ENCODE measurements around the gene MYL2. TPM values are rescaled to one million over a fixed set of nuclear protein-coding genes. Genes with fewer than 3 reads are reported as not detected.

MYL2 gene
- total RNA-seq, 1 donor from 2014 or later = not detected

DNA sequence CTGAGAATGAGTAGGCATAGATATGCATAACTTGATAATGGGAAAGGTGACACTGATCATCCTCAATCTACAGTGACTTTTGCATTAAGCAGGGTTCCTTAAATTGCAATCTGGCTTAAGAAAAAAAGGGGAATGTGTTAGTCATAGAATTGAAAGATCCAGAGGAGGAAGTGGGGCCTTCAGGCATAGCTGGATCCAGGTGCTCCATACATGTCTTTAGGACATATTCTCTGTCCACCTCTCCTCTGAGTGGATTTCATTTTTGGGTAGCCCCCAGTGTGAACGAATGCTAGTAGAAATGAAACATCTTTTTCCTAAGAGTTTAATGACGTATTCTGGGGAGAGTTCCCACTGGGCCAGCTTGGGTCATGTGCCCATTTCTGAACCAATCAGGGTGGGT lies 46.0 kb downstream of the MYL2 start:
- TF ChIP-seq, protein P1, sequence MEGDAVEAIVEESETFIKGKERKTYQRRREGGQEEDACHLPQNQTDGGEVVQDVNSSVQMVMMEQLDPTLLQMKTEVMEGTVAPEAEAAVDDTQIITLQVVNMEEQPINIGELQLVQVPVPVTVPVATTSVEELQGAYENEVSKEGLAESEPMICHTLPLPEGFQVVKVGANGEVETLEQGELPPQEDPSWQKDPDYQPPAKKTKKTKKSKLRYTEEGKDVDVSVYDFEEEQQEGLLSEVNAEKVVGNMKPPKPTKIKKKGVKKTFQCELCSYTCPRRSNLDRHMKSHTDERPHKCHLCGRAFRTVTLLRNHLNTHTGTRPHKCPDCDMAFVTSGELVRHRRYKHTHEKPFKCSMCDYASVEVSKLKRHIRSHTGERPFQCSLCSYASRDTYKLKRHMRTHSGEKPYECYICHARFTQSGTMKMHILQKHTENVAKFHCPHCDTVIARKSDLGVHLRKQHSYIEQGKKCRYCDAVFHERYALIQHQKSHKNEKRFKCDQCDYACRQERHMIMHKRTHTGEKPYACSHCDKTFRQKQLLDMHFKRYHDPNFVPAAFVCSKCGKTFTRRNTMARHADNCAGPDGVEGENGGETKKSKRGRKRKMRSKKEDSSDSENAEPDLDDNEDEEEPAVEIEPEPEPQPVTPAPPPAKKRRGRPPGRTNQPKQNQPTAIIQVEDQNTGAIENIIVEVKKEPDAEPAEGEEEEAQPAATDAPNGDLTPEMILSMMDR (IDR thresholded peaks at IDR 0.05; ENCODE audit: unreplicated experiment) = no peak
- peaks cover 8% of the 10 kb centered on the region for H3K9me3 Mint-ChIP-seq
- no peak overlapping the region for H3K27ac Mint-ChIP-seq
- no peaks in the 10 kb centered on the region for H3K36me3 Mint-ChIP-seq
- no peaks in the 10 kb centered on the region for H3K4me1 Mint-ChIP-seq
- peaks cover 14% of the 10 kb centered on the region for H3K27me3 Mint-ChIP-seq (ENCODE audit: low read depth)
- DNase-seq (ENCODE audit: low spot score in 2 of 2, unreplicated experiment in 2 of 2) = no peak
- H3K4me3 Mint-ChIP-seq = no peak overlapping the region

- no peaks in the 10 kb centered on the region for H3K36me3 Mint-ChIP-seq
- TF ChIP-seq, protein P1 (IDR thresholded peaks at IDR 0.05; ENCODE audit: unreplicated experiment) = no peak
- no peak overlapping the region for H3K27ac Mint-ChIP-seq
- no peaks in the 10 kb centered on the region for H3K4me1 Mint-ChIP-seq
- no peak overlapping the region for H3K4me3 Mint-ChIP-seq
- no peak for DNase-seq (ENCODE audit: low spot score in 2 of 2, unreplicated experiment in 2 of 2)
- peaks cover 14% of the 10 kb centered on the region for H3K27me3 Mint-ChIP-seq (ENCODE audit: low read depth)
- H3K9me3 Mint-ChIP-seq = peaks cover 14% of the 10 kb centered on the region
Measured at GRCh38 chr12:110872100-110872499, 48.3 kb downstream of the MYL2 start.

- H3K27ac Mint-ChIP-seq = no peak overlapping the region
- no peaks in the 10 kb centered on the region for H3K4me1 Mint-ChIP-seq
- TF ChIP-seq, protein P1 (IDR thresholded peaks at IDR 0.05; ENCODE audit: unreplicated experiment) = no peak
- H3K27me3 Mint-ChIP-seq (ENCODE audit: low read depth) = peaks cover 10% of the 10 kb centered on the region
- H3K9me3 Mint-ChIP-seq = peaks cover 18% of the 10 kb centered on the region
- H3K36me3 Mint-ChIP-seq = no peaks in the 10 kb centered on the region
- H3K4me3 Mint-ChIP-seq = no peak overlapping the region
- no peak for DNase-seq (ENCODE audit: low spot score in 2 of 2, unreplicated experiment in 2 of 2)
Measured at GRCh38 chr12:110869803-110870202, 50.6 kb downstream of the MYL2 start.

DNA sequence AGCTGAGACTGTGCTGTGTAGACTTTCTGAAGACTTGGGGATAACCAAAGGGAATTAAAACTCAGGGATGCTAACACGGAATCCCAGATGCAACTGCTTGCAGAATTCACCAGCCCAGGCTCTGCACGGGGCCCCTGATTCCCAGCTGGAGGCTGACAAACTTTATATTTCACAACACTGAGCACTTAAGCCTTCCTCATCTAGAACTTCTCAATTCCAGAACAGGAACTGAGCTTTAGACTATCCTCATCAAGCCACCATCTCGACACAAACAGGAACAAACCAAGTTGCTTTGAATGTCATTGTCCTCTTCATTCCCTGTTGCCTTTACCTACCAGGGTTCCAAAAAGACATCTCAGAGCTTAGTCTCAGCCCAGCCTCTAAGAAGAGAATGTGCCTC lies 51.4 kb downstream of the MYL2 start:
- H3K36me3 Mint-ChIP-seq = no peaks in the 10 kb centered on the region
- H3K27ac Mint-ChIP-seq = no peak overlapping the region
- no peak for DNase-seq (ENCODE audit: low spot score in 2 of 2, unreplicated experiment in 2 of 2)
- no peak overlapping the region for H3K4me3 Mint-ChIP-seq
- H3K27me3 Mint-ChIP-seq (ENCODE audit: low read depth) = peaks cover 8% of the 10 kb centered on the region
- TF ChIP-seq, protein P1 (IDR thresholded peaks at IDR 0.05; ENCODE audit: unreplicated experiment) = no peak
- H3K9me3 Mint-ChIP-seq = peaks cover 18% of the 10 kb centered on the region
- no peaks in the 10 kb centered on the region for H3K4me1 Mint-ChIP-seq

DNA sequence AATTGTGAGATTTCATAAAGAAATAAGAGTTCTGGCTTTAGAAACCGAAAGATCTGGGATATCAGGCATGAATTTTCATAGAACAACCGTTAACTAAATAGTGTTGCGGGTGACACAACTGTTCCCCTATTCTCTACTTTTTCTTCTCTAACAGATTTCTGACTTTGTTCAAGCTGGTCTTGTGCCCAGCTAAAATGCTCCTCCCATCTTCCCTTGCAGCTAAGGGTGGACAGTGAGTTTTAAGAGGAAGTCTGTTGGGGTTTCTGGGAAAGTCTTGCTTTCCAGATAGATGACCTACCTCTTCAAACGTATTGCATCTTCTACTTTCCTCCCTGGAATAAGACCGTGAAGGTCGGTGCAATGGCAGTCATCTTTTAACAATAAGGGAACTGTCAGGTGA lies 54.9 kb downstream of the MYL2 start:
- DNase-seq (ENCODE audit: low spot score in 2 of 2, unreplicated experiment in 2 of 2) = no peak
- Mint-ChIP-seq H3K36me3 (no peaks in the 10 kb centered on the region), H3K27me3 (ENCODE audit: low read depth) (no peaks in the 10 kb centered on the region), H3K4me3 (no peak overlapping the region), H3K4me1 (peaks cover 2% of the 10 kb centered on the region), H3K9me3 (peaks cover 13% of the 10 kb centered on the region), H3K27ac (no peak overlapping the region)
- TF ChIP-seq, protein P1 (IDR thresholded peaks at IDR 0.05; ENCODE audit: unreplicated experiment) = no peak

DNA sequence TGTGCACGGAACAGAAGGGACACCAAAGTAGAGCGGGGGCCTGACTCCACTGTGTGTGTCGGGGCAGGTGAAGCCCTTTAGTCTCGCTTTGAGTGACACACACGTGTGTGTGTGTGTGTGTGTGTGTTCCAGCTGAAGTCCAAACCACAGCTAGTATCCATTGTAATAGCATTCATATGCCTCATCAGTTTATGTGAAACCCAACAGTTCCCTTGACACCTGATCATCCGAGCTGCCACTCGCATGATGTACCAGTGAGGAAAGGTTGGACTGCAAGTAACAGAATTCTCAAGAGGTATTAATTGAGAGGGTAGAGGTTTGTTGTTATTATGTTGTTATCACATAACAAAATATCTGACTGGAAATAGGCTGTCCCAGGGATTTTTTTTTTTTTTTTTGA lies 57.2 kb downstream of the MYL2 start:
- no peak for DNase-seq (ENCODE audit: low spot score in 2 of 2, unreplicated experiment in 2 of 2)
- TF ChIP-seq, protein P1 (IDR thresholded peaks at IDR 0.05; ENCODE audit: unreplicated experiment) = no peak
- H3K27ac Mint-ChIP-seq = no peak overlapping the region
- H3K4me1 Mint-ChIP-seq = peaks cover 2% of the 10 kb centered on the region
- H3K4me3 Mint-ChIP-seq = no peak overlapping the region
- peaks cover 4% of the 10 kb centered on the region for H3K9me3 Mint-ChIP-seq
- no peaks in the 10 kb centered on the region for H3K27me3 Mint-ChIP-seq (ENCODE audit: low read depth)
- H3K36me3 Mint-ChIP-seq = no peaks in the 10 kb centered on the region
